ENCODE data around the gene ZNF668.
"Not testable (repeated sequence)": the region's sequence is repeated elsewhere in the genome, so short reads cannot be mapped to it uniquely, and the experiment has no call there.

The ZNF668 gene

GRCh38 chr16:31100876-31101641, 27.0 kb upstream of the ZNF668 start:
- not testable (repeated sequence) for FAIRE-seq

DNA sequence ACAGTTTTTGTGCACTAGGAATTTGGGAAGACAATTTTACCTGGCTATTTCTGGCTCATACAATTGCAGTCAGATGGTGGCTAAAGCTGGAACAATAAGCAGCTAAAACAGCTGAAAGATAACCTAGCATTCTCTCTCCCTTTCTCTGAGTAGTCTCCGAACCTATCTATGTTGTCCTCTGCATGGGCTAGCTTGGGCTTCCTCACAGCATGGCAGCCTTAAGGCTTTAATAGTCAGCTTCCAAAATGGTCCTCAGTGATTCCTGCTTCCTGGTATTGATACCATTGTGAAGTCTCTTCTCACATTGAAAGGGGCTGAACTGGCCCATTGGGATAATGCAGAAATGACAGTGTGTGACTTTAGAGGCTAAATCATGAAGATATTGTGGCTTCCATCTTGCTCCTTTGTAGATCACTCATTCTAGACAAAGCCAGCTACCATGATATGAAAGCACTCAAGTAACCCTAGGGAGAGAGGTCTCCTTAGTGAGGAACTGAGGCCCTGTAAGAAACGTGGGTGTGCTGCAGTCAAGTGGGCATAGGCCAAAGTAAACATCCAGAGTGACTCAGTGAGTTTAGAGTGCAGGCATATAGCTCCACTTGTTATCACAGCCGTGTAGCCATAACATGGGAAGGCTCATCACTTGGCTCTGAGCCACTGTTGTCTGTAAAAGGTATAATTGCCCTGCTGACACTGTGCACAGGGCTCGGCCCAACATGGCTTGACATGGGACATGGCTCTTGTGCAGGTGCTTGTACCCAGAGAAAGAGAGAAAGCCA, 26.0 kb upstream of the ZNF668 start:
- no peak for FAIRE-seq

DNA sequence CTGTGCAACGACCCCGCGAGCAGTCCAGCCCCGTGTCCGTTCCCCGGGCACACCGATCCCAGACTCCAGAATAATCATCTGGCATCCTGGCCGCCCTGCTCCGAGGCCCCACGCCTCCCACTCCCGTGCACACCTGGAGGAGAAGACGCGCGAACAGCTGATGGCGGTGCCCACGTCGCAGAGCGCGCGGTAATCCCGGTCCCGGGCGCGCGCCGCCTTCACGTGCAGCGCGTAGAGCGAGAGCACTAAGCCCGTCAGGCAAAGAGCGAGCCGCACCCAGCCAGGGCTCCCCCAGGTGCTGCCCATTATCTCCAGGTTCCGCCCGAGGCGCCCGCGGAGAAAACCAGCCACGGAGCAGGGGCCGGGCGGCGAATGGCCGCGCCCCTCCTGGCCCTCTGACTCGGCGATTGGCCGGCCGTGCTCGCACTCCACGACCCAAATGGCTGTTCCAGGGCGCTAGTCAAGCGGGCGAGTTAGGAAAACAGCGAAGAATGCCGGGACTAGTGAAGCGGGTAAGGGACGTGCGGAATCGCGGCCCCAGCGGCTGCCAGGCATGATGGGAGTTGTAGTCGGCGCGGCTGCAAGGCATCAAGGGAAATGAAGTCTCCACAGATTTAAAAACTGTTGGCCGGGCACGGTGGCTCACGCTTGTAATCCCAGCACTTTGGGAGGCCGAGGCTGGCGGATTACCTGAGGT, 20.5 kb upstream of the ZNF668 start, which contains the start of gene VKORC1:
Gene VKORC1, minus strand, starts transcription at position 374 of the 697 bp plus-strand sequence. Its CDS starts 68 bp downstream, at position 306.
- no peak for FAIRE-seq

DNA sequence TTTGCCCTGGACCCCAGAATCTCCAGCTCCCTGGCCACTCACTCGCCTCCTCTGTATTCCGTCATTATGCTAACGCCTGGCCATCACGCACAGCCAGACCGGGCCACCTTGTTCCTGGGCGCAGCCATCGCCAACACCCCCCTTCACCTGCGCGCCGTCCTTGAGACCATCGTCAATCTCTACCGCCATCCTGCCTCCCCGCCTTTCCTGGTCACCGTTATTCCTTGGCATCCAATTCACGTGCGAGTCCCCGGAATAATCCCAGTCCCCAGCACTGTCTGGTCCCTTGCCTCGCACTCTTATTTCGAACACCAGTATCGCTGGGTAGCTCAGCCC, 20.0 kb upstream of the ZNF668 start:
- no peak for FAIRE-seq

DNA sequence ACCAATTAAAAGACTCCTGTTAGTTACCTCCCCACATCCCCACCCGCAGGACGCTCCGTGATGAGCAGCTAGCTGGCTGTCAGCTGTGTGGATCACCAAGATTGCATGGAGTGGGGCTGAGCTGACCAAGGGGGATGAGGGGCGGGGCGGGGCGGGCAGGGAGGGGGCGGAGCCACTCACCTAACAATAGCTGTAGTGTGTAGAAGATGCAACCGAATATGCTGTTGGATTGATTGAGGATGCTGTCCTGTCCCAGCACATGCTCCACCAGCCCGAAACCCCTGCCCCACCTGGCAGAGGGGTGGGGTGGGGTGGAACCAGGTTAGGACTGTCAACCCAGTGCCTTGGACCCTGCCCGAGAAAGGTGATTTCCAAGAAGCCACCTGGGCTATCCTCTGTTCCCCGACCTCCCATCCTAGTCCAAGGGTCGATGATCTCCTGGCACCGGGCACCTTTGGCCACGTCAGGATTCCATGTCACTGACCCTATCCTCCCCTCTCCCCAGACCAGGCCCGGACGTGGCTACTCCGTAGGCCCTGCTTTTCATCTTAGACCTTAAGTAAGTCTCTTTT, 19.2 kb upstream of the ZNF668 start:
- FAIRE-seq: no peak

- no peak for FAIRE-seq
These were observed 18.3 kb upstream of the ZNF668 start for GRCh38 chr16:31092330-31092729.

- no peak for FAIRE-seq
These were observed 16.5 kb upstream of the ZNF668 start for GRCh38 chr16:31090540-31090939.

DNA sequence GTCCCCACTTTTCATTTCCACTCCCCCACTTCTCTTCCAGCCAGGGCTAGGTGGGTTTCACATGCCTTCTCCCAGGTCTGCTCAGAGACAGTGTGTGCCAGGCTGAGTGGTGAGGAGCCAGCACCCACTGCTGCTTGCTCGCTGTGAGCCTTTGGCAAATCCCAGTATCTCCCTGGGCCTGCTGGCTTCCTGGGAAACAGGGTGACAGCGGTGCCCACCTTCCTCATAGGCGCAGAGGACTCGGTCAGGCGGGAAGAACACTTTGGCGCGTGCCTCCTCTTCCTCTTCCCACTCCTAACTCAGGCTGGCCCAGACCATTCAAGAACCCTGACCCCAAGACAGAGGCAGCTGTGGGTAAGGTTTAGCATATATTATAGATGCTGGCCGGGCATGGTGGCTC, 15.2 kb upstream of the ZNF668 start:
- no peak for FAIRE-seq

DNA sequence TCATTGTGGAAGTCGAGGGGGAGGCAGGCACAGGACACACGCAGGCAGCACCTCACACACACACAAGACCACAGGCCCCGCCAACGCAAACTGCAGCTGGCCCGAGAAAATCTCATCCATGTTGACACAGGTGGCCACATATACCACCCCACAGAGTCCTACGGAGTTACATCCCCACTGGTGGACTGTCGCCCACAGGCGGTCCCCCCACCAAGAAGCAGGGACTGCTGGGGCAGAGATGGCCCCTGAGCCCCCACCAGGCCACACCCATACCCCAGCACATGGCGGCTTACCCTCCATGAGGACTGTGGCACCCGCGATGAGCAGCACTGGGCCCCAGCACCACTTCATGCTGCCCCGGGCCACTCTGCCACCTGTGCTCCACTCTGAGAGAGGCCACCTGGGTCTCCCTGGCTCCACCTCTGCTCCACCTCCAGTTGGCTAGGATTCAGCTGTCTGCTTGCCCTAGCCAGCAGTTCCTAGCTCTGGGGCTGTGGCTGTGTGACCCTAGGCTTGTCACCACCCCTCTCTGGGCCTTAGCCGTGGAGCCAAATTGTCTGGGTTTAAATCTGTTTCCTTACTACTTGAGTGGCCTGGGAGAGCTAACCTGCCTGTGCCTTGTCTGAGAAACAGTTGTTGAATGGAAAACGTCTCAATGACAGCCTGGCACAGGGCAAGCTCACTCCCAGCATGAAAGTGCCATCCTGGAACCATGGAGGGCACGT, 14.6 kb upstream of the ZNF668 start, which contains the start of gene PRSS53:
Gene PRSS53, minus strand, starts transcription at position 485 of the 725 bp plus-strand sequence. Its CDS starts 134 bp downstream, at position 351.
- FAIRE-seq: no peak

GRCh38 chr16:31087971-31088370, 13.9 kb upstream of the ZNF668 start:
- FAIRE-seq: no peak

- FAIRE-seq: no peak
These were observed 13.4 kb upstream of the ZNF668 start for GRCh38 chr16:31087481-31087880.

- no peak for FAIRE-seq
These were observed 12.5 kb upstream of the ZNF668 start for GRCh38 chr16:31086629-31086906.

GRCh38 chr16:31085873-31086628, 12.0 kb upstream of the ZNF668 start:
- no peak for FAIRE-seq

- no peak for FAIRE-seq
These were observed 11.4 kb upstream of the ZNF668 start for GRCh38 chr16:31085411-31085810.

- FAIRE-seq: no peak
These were observed 10.7 kb upstream of the ZNF668 start for GRCh38 chr16:31084584-31085302.

- no peak for FAIRE-seq
These were observed 9.9 kb upstream of the ZNF668 start for GRCh38 chr16:31083981-31084380.

GRCh38 chr16:31083556-31083955, 9.5 kb upstream of the ZNF668 start:
- no peak for FAIRE-seq

- no peak for FAIRE-seq
These were observed 9.0 kb upstream of the ZNF668 start for GRCh38 chr16:31083081-31083480.

GRCh38 chr16:31082368-31083045, 8.5 kb upstream of the ZNF668 start:
- no peak for FAIRE-seq

All from islet of Langerhans (tissue), 1 donor.